ENCODE measurements around the gene PABPC1L.

- TF ChIP-seq POLR2AphosphoS5 (IDR thresholded peaks at IDR 0.05; ENCODE audit: borderline replicate concordance, low read depth, low read length) (no peak), EZH2 (IDR thresholded peaks at IDR 0.05) (no peak)
These were observed 49.8 kb downstream of the PABPC1L start for GRCh38 chr20:44959638-44960102.

Measured in SK-N-MC (cell line).